Measurements from ENCODE around the gene PRTN3. TPM values are rescaled to one million over a fixed set of nuclear protein-coding genes. Genes with fewer than 3 reads are reported as not detected.

PRTN3 gene
- total and polyA plus RNA-seq, 9 donors, result 0.41 TPM; not detected in 8

DNA sequence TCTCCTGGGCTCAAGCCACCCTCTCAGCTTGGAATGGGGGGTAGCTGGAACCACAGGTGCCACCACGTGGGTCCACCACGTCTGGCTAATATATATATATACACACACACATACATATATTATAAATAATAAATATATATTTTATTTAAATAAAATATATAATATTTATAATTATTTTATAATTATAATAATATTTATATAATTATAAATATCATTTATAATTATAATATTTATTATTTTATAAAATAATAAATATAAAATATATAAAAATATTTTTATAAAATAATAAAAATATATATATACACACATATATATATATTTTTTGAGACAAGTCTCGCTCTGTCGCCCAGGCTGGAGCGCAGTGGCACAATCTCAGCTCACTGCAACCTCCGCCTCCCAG is 13.8 kb downstream of the PRTN3 start:
- intact Hi-C loops (cut with DNase I), result loop anchor here in 2 of 4 donors (10.0 kb wide), 1 partner anchor 130 kb away; the partner anchor contains the start of gene WDR18 (in 2 of the 2)
- no peak for DNase-seq
- 75 to 78% (median 76%) methylated on average over 6 of the region's 6 CpGs for WGBS, 3 donors
- no peaks in the 10 kb centered on the region for H3K9me3 ChIP-seq
- H3K27me3 ChIP-seq, result no peaks in the 10 kb centered on the region
- TF ChIP-seq POLR2A (IDR thresholded peaks at IDR 0.05) (no peak), EP300 (IDR thresholded peaks at IDR 0.05) (no peak)
- TF ChIP-seq, protein P1, sequence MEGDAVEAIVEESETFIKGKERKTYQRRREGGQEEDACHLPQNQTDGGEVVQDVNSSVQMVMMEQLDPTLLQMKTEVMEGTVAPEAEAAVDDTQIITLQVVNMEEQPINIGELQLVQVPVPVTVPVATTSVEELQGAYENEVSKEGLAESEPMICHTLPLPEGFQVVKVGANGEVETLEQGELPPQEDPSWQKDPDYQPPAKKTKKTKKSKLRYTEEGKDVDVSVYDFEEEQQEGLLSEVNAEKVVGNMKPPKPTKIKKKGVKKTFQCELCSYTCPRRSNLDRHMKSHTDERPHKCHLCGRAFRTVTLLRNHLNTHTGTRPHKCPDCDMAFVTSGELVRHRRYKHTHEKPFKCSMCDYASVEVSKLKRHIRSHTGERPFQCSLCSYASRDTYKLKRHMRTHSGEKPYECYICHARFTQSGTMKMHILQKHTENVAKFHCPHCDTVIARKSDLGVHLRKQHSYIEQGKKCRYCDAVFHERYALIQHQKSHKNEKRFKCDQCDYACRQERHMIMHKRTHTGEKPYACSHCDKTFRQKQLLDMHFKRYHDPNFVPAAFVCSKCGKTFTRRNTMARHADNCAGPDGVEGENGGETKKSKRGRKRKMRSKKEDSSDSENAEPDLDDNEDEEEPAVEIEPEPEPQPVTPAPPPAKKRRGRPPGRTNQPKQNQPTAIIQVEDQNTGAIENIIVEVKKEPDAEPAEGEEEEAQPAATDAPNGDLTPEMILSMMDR (IDR thresholded peaks at IDR 0.05), result no peak
- H3K4me1 ChIP-seq (ENCODE audit: insufficient read depth), result peaks cover 7% of the 10 kb centered on the region
- H3K4me3 ChIP-seq, result no peak overlapping the region
- H3K27ac ChIP-seq, result no peak overlapping the region
- no peaks in the 10 kb centered on the region for H3K36me3 ChIP-seq

DNA sequence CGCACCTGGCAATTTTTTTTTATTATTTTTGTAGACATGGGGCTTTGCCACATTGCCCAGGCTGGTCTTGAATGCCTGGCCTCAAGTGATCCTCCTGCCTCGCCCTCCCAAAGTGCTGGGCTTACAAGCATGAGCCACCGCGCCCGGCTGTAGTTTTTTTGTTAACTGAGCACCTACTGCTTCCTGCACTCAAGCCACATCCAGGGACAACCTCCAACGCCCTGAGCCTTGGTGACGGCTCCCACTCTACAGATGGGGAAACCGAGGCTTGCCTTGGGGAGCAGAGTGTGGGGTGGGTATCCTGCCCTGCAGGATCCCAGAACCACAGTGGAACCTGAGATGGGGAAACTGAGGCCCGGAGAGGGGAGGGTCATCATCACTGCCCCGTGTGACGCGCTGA is 14.3 kb downstream of the PRTN3 start:
- no peaks in the 10 kb centered on the region for H3K27me3 ChIP-seq
- no peak overlapping the region for H3K27ac ChIP-seq
- H3K4me3 ChIP-seq, result no peak overlapping the region
- H3K9me3 ChIP-seq, result no peaks in the 10 kb centered on the region
- peak in 1 of 5 donors; percentile 12 for DNase-seq
- H3K4me1 ChIP-seq (ENCODE audit: insufficient read depth), result peaks cover 7% of the 10 kb centered on the region
- no peak for TF ChIP-seq POLR2A (IDR thresholded peaks at IDR 0.05)
- TF ChIP-seq, protein P1 (IDR thresholded peaks at IDR 0.05), result no peak
- TF ChIP-seq EP300 (IDR thresholded peaks at IDR 0.05), result no peak
- intact Hi-C loops (cut with DNase I), result loop anchor here in 3 of 4 donors (5.0 to 10.0 kb wide), 2 partner anchors 67 to 130 kb away; partner anchors contain the start of gene WDR18 (in 2 of the 3)
- no peaks in the 10 kb centered on the region for H3K36me3 ChIP-seq
- 86 to 92% (median 88%) methylated on average over 12 of the region's 12 CpGs for WGBS, 3 donors

DNA sequence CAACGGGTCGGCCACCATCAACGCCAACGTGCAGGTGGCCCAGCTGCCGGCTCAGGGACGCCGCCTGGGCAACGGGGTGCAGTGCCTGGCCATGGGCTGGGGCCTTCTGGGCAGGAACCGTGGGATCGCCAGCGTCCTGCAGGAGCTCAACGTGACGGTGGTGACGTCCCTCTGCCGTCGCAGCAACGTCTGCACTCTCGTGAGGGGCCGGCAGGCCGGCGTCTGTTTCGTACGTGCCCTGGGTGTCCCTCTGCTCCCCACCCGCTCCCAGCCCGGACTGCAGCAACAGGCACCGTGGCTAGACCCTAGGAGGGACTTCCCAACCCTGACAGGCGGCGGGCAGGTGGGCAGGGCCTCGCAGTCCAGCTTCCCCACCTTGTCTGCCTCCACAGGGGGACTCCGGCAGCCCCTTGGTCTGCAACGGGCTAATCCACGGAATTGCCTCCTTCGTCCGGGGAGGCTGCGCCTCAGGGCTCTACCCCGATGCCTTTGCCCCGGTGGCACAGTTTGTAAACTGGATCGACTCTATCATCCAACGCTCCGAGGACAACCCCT is 14.8 kb downstream of the PRTN3 start:
- peak in 2 of 5 donors; percentile 22 to 35 for DNase-seq
- Histone ChIP-seq H3K27ac (no peak overlapping the region), H3K4me1 (ENCODE audit: insufficient read depth) (peaks cover 7% of the 10 kb centered on the region), H3K27me3 (peaks cover 2% of the 10 kb centered on the region), H3K9me3 (no peaks in the 10 kb centered on the region), H3K4me3 (no peak overlapping the region), H3K36me3 (no peaks in the 10 kb centered on the region)
- TF ChIP-seq POLR2A (IDR thresholded peaks at IDR 0.05), result no peak
- intact Hi-C loops (cut with DNase I), result loop anchor here in 3 of 4 donors (5.0 to 10.0 kb wide), 2 partner anchors 67 to 129 kb away; partner anchors contain the start of gene WDR18 (in 2 of the 3)
- 67 to 80% (median 78%) methylated on average over 16 to 40 of the region's 40 CpGs for WGBS, 3 donors

DNA sequence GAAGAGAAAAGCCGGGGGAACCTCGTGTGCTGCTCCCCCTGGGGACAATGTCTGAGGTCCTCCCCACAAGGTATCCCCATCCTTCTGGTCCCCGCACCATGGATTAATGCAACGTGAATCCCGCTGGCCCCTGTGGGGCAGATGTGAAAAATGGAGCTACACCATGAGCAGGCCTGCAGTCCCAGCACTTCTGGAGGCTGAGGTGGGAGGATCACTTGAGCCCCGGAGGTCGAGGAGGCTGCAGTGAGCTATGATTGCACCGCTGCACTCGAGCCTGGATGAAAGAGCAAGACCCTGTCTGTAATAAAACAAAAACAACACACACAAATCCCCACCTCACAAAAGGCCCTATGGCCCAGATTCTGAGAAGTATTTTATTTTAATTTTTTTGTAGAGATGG is 17.5 kb downstream of the PRTN3 start:
- H3K27ac ChIP-seq, result no peak overlapping the region
- peaks cover 9% of the 10 kb centered on the region for H3K4me1 ChIP-seq (ENCODE audit: insufficient read depth)
- WGBS, 3 donors, result 77 to 84% (median 78%) methylated on average over 9 of the region's 9 CpGs
- no peak for DNase-seq
- H3K36me3 ChIP-seq, result no peaks in the 10 kb centered on the region
- H3K4me3 ChIP-seq, result no peak overlapping the region
- no peak for TF ChIP-seq EP300 (IDR thresholded peaks at IDR 0.05)
- TF ChIP-seq, protein P1 (IDR thresholded peaks at IDR 0.05), result no peak
- no peak for TF ChIP-seq POLR2A (IDR thresholded peaks at IDR 0.05)
- peaks cover 4% of the 10 kb centered on the region for H3K27me3 ChIP-seq
- H3K9me3 ChIP-seq, result no peaks in the 10 kb centered on the region
- intact Hi-C loops (cut with DNase I), result loop anchor here in 3 of 4 donors (2.0 to 10.0 kb wide), 3 partner anchors 61 to 127 kb away; partner anchors contain the start of gene WDR18 (in 2 of the 3)
